GM12878 (cell line): ENCODE data around the gene ZC3H6. TPM values are rescaled to one million over a fixed set of nuclear protein-coding genes. Genes with fewer than 3 reads are reported as not detected.

Experiments
- CREB1 ChIP-seq: IDR thresholded peaks from 2 replicates; pipeline ENCODE4 v1.6.1; 2012; ENCODE audit warnings: low read depth, mild to moderate bottlenecking, inconsistent platforms
- CREM ChIP-seq: IDR thresholded peaks from 2 replicates; pipeline ENCODE4 v1.6.1; 2014; ENCODE audit warnings: antibody characterized with exemption, low read depth
- CUX1 ChIP-seq: IDR thresholded peaks from 2 replicates; pipeline ENCODE4 v1.6.1; 2012; ENCODE audit warnings: improper control_type of control experiment, low read depth, low read length; ENCODE audit not compliant: insufficient replicate concordance
- ELK1 ChIP-seq: IDR thresholded peaks from 2 replicates; pipeline ENCODE4 v1.6.1; 2012; ENCODE audit warnings: low read depth, low read length, improper control_type of control experiment
- IKZF1 ChIP-seq: fragments of 450-650 bp; conservative IDR thresholded peaks from 2 replicates; pipeline ENCODE4 v1.6.1; 2017; ENCODE audit warnings: antibody characterized with exemption, mild to moderate bottlenecking
- MYB ChIP-seq: fragments of 150-350 bp; IDR thresholded peaks from 2 replicates; pipeline ENCODE4 v1.6.1; 2014; ENCODE audit warnings: mild to moderate bottlenecking, low read depth, low read length, borderline replicate concordance
- NR2C2 ChIP-seq: IDR thresholded peaks from 2 replicates; pipeline ENCODE4 v1.6.1; 2011; ENCODE audit warnings: borderline replicate concordance, low read depth; ENCODE audit not compliant: control insufficient read depth, insufficient read length
- PAX8 ChIP-seq: fragments of 450-650 bp; IDR thresholded peaks from 2 replicates; pipeline ENCODE4 v1.6.1; 2017; ENCODE audit warnings: mild to moderate bottlenecking, moderate library complexity
- RB1 ChIP-seq: fragments of 450-650 bp; formaldehyde crosslinking; IDR thresholded peaks from 2 replicates; pipeline ENCODE4 v1.6.1; 2017; ENCODE audit warnings: mild to moderate bottlenecking, borderline replicate concordance
- TARDBP ChIP-seq: IDR thresholded peaks from 2 replicates; pipeline ENCODE4 v1.6.1; 2016; ENCODE audit warnings: borderline replicate concordance
- USF2 ChIP-seq: IDR thresholded peaks from 2 replicates; pipeline ENCODE4 v1.6.1; 2011; ENCODE audit warnings: low read depth, low read length, improper control_type of control experiment, borderline replicate concordance
- polyA plus RNA-seq, 11 experiments: library from polyadenylated mRNA; depleted of rRNA in 4 of 11; unstranded in 6 of 11; stranded (reverse) in 5 of 11; fragments of >200 nt; fragmentation: Nextera tagmentation in 4 of 11; fragmentation: Illumina TruSeq in 1 of 11; extraction: Ambion mirVana in 4 of 11; extraction: Trizol in 1 of 11; gene quantifications; 1 replicate in 1 of 11; 2 replicates in 10 of 11; pipeline versions ENCODE4 v1.2.1 to v1.2.3, GENCODE V29; 2011 to 2016; ENCODE audit warnings: inconsistent platforms in 2 of 11, missing spikeins in 2 of 11, low read depth in 1 of 11
- total RNA-seq, 4 experiments: library from RNA; depleted of rRNA in 3 of 4; stranded (reverse); fragments of >200 nt in 3 of 4; fragmentation: Illumina TruSeq in 1 of 4; extraction: Trizol in 1 of 4; gene quantifications; 2 replicates each; pipeline versions ENCODE4 v1.2.1 to v1.2.3, GENCODE V29; 2013 to 2021
- TF ChIP-seq, protein P1 (sequence below): fragments of 450-650 bp; IDR thresholded peaks from 2 replicates; pipeline ENCODE4 v1.6.1; 2014; ENCODE audit warnings: mild to moderate bottlenecking
- TF ChIP-seq, protein P2 (sequence below): fragments of 450-650 bp; IDR thresholded peaks from 2 replicates; pipeline ENCODE4 v1.6.1; 2017; ENCODE audit warnings: borderline replicate concordance
- TF ChIP-seq, protein P3 (sequence below): fragments of 450-650 bp; IDR thresholded peaks from 2 replicates; pipeline ENCODE4 v1.6.1; 2017; ENCODE audit warnings: mild to moderate bottlenecking, low read depth, inconsistent platforms; ENCODE audit not compliant: poor library complexity, severe bottlenecking

The ZC3H6 gene
- total and polyA plus RNA-seq, 10 of the 15 experiments (the other 5 are each of a cell fraction or from before 2014, with no cell fraction given): 0.53 to 4.7 (median 1.9) TPM

DNA sequence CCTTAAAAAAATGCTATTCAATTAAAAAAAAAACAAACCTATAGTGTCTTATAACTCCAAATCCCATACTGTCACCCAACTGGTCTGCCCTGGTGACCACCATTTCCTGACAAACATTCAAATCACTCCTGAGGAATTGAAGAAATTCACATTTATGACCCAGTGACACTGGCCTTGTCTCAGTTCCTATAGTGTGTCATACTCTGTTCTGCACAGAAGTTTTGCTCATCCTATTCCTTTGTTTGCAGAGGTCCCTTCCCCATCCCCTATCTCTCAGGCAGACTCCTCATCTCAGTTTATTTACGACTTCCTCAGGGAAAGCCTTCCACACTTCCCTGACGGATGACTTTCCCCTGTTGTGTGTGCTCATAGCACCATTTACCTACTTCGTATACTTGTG is 14.7 kb downstream of the ZC3H6 start (continued):
- TF ChIP-seq CUX1: no peak
- TF ChIP-seq, protein P1, sequence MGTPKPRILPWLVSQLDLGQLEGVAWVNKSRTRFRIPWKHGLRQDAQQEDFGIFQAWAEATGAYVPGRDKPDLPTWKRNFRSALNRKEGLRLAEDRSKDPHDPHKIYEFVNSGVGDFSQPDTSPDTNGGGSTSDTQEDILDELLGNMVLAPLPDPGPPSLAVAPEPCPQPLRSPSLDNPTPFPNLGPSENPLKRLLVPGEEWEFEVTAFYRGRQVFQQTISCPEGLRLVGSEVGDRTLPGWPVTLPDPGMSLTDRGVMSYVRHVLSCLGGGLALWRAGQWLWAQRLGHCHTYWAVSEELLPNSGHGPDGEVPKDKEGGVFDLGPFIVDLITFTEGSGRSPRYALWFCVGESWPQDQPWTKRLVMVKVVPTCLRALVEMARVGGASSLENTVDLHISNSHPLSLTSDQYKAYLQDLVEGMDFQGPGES: no peak
- TF ChIP-seq PAX8: no peak
- no peak for TF ChIP-seq MYB
- TF ChIP-seq, protein P2, sequence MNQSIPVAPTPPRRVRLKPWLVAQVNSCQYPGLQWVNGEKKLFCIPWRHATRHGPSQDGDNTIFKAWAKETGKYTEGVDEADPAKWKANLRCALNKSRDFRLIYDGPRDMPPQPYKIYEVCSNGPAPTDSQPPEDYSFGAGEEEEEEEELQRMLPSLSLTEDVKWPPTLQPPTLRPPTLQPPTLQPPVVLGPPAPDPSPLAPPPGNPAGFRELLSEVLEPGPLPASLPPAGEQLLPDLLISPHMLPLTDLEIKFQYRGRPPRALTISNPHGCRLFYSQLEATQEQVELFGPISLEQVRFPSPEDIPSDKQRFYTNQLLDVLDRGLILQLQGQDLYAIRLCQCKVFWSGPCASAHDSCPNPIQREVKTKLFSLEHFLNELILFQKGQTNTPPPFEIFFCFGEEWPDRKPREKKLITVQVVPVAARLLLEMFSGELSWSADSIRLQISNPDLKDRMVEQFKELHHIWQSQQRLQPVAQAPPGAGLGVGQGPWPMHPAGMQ: no peak
- no peak for TF ChIP-seq NR2C2
- TF ChIP-seq, protein P3, sequence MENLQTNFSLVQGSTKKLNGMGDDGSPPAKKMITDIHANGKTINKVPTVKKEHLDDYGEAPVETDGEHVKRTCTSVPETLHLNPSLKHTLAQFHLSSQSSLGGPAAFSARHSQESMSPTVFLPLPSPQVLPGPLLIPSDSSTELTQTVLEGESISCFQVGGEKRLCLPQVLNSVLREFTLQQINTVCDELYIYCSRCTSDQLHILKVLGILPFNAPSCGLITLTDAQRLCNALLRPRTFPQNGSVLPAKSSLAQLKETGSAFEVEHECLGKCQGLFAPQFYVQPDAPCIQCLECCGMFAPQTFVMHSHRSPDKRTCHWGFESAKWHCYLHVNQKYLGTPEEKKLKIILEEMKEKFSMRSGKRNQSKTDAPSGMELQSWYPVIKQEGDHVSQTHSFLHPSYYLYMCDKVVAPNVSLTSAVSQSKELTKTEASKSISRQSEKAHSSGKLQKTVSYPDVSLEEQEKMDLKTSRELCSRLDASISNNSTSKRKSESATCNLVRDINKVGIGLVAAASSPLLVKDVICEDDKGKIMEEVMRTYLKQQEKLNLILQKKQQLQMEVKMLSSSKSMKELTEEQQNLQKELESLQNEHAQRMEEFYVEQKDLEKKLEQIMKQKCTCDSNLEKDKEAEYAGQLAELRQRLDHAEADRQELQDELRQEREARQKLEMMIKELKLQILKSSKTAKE: no peak
- TF ChIP-seq IKZF1: no peak
- TF ChIP-seq TARDBP: no peak
- TF ChIP-seq ELK1: no peak
- no peak for TF ChIP-seq RB1
- TF ChIP-seq CREM: no peak
- TF ChIP-seq CREB1: no peak
- TF ChIP-seq USF2: no peak
